H9 (cell line): Measurements from ENCODE around the gene NSRP1. TPM values are rescaled to one million over a fixed set of nuclear protein-coding genes. Genes with fewer than 3 reads are reported as not detected.
A peak's percentile ranks its signal among the peaks of the same experiment; 100 is the strongest.

Source experiments
- DNase-seq: peaks from one replicate; pipeline ENCODE4 v3.0.0-alpha.2; 2017
- H2AFZ ChIP-seq: one replicate; pipeline ENCODE4 v1.6.1; 2013; ENCODE audit warnings: mild to moderate bottlenecking, low read length, control low read depth, moderate library complexity
- H2AK5ac ChIP-seq: 2 replicates; pipeline ENCODE4 v1.6.1; 2013; ENCODE audit warnings: low read length, control low read depth, mixed read lengths; ENCODE audit not compliant: insufficient read length
- H2BK120ac ChIP-seq: one replicate; pipeline ENCODE4 v1.6.1; 2013; ENCODE audit warnings: low read depth, mild to moderate bottlenecking, low read length, control low read depth, inconsistent platforms; ENCODE audit not compliant: poor library complexity, severe bottlenecking
- H2BK12ac ChIP-seq: 2 replicates; pipeline ENCODE4 v1.6.1; 2013; ENCODE audit warnings: low read length, control low read depth, mixed read lengths, low read depth; ENCODE audit not compliant: insufficient read length
- H2BK15ac ChIP-seq: 2 replicates; pipeline ENCODE4 v1.6.1; 2013; ENCODE audit warnings: low read depth, low read length, control low read depth
- H2BK20ac ChIP-seq: one replicate; pipeline ENCODE4 v1.6.1; 2013; ENCODE audit warnings: low read depth, mild to moderate bottlenecking, low read length, control low read depth, inconsistent platforms; ENCODE audit not compliant: poor library complexity, severe bottlenecking
- H2BK5ac ChIP-seq: 2 replicates; pipeline ENCODE4 v1.6.1; 2013; ENCODE audit warnings: low read length, control low read depth, mixed read lengths; ENCODE audit not compliant: insufficient read length
- H3K14ac ChIP-seq: 2 replicates; pipeline ENCODE4 v1.6.1; 2013; ENCODE audit warnings: low read length, control low read depth; ENCODE audit not compliant: insufficient read depth
- H3K18ac ChIP-seq: 2 replicates; pipeline ENCODE4 v1.6.1; 2013; ENCODE audit warnings: low read depth, mild to moderate bottlenecking, mixed read lengths, low read length, control low read depth; ENCODE audit not compliant: insufficient read length
- H3K23ac ChIP-seq: 2 replicates; pipeline ENCODE4 v1.6.1; 2013; ENCODE audit warnings: low read length, control low read depth, mixed read lengths, low read depth; ENCODE audit not compliant: insufficient read length
- H3K23me2 ChIP-seq: 2 replicates; pipeline ENCODE4 v1.6.1; 2013; ENCODE audit warnings: low read depth, mild to moderate bottlenecking, mixed read lengths, low read length, control low read depth; ENCODE audit not compliant: insufficient read length, poor library complexity, severe bottlenecking
- H3K27ac ChIP-seq: 2 replicates; pipeline ENCODE4 v1.5.1; 2013; ENCODE audit warnings: low read length, control low read depth, mixed read lengths, low read depth; ENCODE audit not compliant: insufficient read length
- H3K27me3 ChIP-seq: 2 replicates; pipeline ENCODE4 v1.6.1; 2013; ENCODE audit warnings: low read length, control low read depth, inconsistent platforms; ENCODE audit not compliant: insufficient read depth
- H3K4ac ChIP-seq: 2 replicates; pipeline ENCODE4 v1.6.1; 2013; ENCODE audit warnings: low read depth, mild to moderate bottlenecking, control low read depth, inconsistent platforms, low read length, moderate library complexity
- H3K4me1 ChIP-seq: 2 replicates; pipeline ENCODE4 v1.6.1; 2013; ENCODE audit warnings: low read length, control low read depth, inconsistent platforms; ENCODE audit not compliant: insufficient read depth
- H3K4me2 ChIP-seq: 2 replicates; pipeline ENCODE4 v1.6.1; 2013; ENCODE audit warnings: low read length, control low read depth, mixed read lengths; ENCODE audit not compliant: insufficient read length, insufficient read depth
- H3K56ac ChIP-seq: 2 replicates; pipeline ENCODE4 v1.6.1; 2013; ENCODE audit warnings: low read depth, mild to moderate bottlenecking, mixed read lengths, low read length, control low read depth; ENCODE audit not compliant: insufficient read length
- H3K79me1 ChIP-seq: 2 replicates; pipeline ENCODE4 v1.6.1; 2013; ENCODE audit warnings: low read depth, mild to moderate bottlenecking, moderate library complexity, low read length, control low read depth, inconsistent platforms; ENCODE audit not compliant: insufficient read depth, poor library complexity, severe bottlenecking
- H3K79me2 ChIP-seq: 2 replicates; pipeline ENCODE4 v1.6.1; 2013; ENCODE audit warnings: low read length, control low read depth, inconsistent platforms; ENCODE audit not compliant: insufficient read depth
- H3K9ac ChIP-seq: 2 replicates; pipeline ENCODE4 v1.6.1; 2013; ENCODE audit warnings: low read length, control low read depth, mixed read lengths; ENCODE audit not compliant: insufficient read length; ENCODE audit errors: extremely low read depth
- H3K9me3 ChIP-seq: one replicate; pipeline ENCODE4 v1.6.1; 2013; ENCODE audit warnings: low read depth, low read length, inconsistent platforms; ENCODE audit not compliant: control insufficient read depth
- H3T11ph ChIP-seq: one replicate; pipeline ENCODE4 v1.6.1; 2013; ENCODE audit warnings: mild to moderate bottlenecking, low read length, control low read depth, inconsistent platforms
- H4K20me1 ChIP-seq: one replicate; pipeline ENCODE4 v1.6.1; 2013; ENCODE audit not compliant: control insufficient read depth, insufficient read length, insufficient read depth
- H4K5ac ChIP-seq: 2 replicates; pipeline ENCODE4 v1.6.1; 2013; ENCODE audit warnings: low read depth, mild to moderate bottlenecking, mixed read lengths, low read length, control low read depth; ENCODE audit not compliant: insufficient read length
- H4K8ac ChIP-seq: replicated peaks from 2 replicates; pipeline ENCODE4 v1.6.1; 2013; ENCODE audit warnings: low read length, control low read depth, mixed read lengths, low read depth; ENCODE audit not compliant: insufficient read length
- H4K91ac ChIP-seq: 2 replicates; pipeline ENCODE4 v1.6.1; 2013; ENCODE audit warnings: low read depth, mild to moderate bottlenecking, moderate library complexity, mixed read lengths, low read length, control low read depth; ENCODE audit not compliant: insufficient read length
- H3K27ac Mint-ChIP-seq, 3 experiments: 2 replicates in 2 of 3; 3 replicates in 1 of 3; pipeline ENCODE4 v1.8.0; 2020 to 2021; ENCODE audit warnings: mixed read lengths in 3 of 3, mild to moderate bottlenecking in 1 of 3, moderate library complexity in 1 of 3
- H3K27me3 Mint-ChIP-seq: 2 replicates; pipeline ENCODE4 v1.8.0; 2021; ENCODE audit warnings: low read depth, mild to moderate bottlenecking, moderate library complexity, mixed read lengths
- H3K36me3 Mint-ChIP-seq, 3 experiments: 2 replicates in 2 of 3; 3 replicates in 1 of 3; pipeline ENCODE4 v1.8.0; 2020 to 2021; ENCODE audit warnings: low read depth in 3 of 3, mixed read lengths in 3 of 3; ENCODE audit not compliant: insufficient read depth in 1 of 3
- H3K4me1 Mint-ChIP-seq, 2 experiments: 2 replicates each; pipeline ENCODE4 v1.8.0; 2020; ENCODE audit warnings: mixed read lengths in 2 of 2
- H3K4me3 Mint-ChIP-seq, 2 experiments: 2 replicates in 1 of 2; 3 replicates in 1 of 2; pipeline ENCODE4 v1.8.0; 2020 to 2021; ENCODE audit warnings: mild to moderate bottlenecking in 2 of 2, mixed read lengths in 2 of 2, moderate library complexity in 1 of 2
- H3K9me3 Mint-ChIP-seq, 2 experiments: 2 replicates in 1 of 2; 3 replicates in 1 of 2; pipeline ENCODE4 v1.8.0; 2020; ENCODE audit warnings: mild to moderate bottlenecking in 2 of 2, mixed read lengths in 2 of 2, moderate library complexity in 1 of 2
- WGBS: extraction: QIAGEN DNeasy Blood & Tissue Kit; methylation state at CpG from one replicate; pipeline ENCODE4 v1.1.7; 2013; ENCODE audit warnings: missing lambda C conversion rate, low lambda C conversion rate, mixed read lengths; ENCODE audit not compliant: insufficient read length; ENCODE audit errors: extremely low coverage; 5-methylcytosine and 5-hydroxymethylcytosine counted together
- total RNA-seq: library from RNA; stranded (reverse); gene quantifications from 2 replicates; pipeline ENCODE4 v1.2.1, GENCODE V29; 2021
- TF ChIP-seq, protein P1 (sequence below): fragments of 200-600 bp; sonication (generic); conservative IDR thresholded peaks from 3 replicates; pipeline ENCODE4 v1.8.0; 2021; ENCODE audit warnings: antibody characterized with exemption, mild to moderate bottlenecking

Gene NSRP1
- total RNA-seq, 1 experiment from 2014 or later = 33.3 TPM

DNA sequence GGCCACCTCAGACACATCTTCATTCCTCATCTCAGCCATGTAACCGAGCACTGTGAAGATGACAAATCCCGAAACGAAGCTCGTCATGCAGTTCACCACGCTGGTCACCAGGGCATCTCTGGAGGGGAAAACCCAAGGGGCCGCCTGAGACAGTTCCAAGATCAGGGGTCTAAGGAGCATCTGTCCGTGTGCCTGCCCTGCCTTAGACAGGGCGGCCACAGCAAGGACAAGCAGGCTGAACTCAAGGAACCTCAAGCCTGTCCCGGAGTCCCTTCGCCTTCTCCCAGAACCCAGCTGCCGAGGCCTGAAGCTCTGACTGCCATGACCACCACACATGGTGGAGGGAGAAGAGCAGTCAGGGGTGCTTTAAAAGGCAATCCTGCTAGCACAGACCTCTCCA, 96.1 kb downstream of the NSRP1 start:
- Histone ChIP-seq H4K5ac (no peak overlapping the region), H4K20me1 (no peaks in the 10 kb centered on the region), H2BK15ac (no peak overlapping the region), H2AK5ac (no peak overlapping the region), H3T11ph (no peak overlapping the region), H2BK120ac (no peak overlapping the region), H2BK12ac (no peak overlapping the region), H3K9ac (no peak overlapping the region), H3K4ac (no peak overlapping the region), H3K23me2 (no peaks in the 10 kb centered on the region), H3K4me2 (no peak overlapping the region), H3K23ac (no peak overlapping the region), H3K79me1 (no peaks in the 10 kb centered on the region), H2BK20ac (no peak overlapping the region), H3K14ac (no peak overlapping the region; the same call in 1 of the 2 replicates), H3K9me3 (no peaks in the 10 kb centered on the region), H3K27me3 (no peaks in the 10 kb centered on the region), H3K18ac (no peak overlapping the region), H4K8ac (no peak overlapping the region), H3K56ac (no peak overlapping the region), H3K79me2 (no peaks in the 10 kb centered on the region), H4K91ac (no peak overlapping the region), H3K4me1 (no peaks in the 10 kb centered on the region), H2BK5ac (no peak overlapping the region), H3K27ac (no peak overlapping the region), H2AFZ (no peak overlapping the region)
- no CpG with 5 or more reads among the region's 11 CpGs for WGBS
- H3K4me1 Mint-ChIP-seq = peaks cover 0 to 5% of the 10 kb centered on the region in 2 experiments; a peak in 1 of 4 replicates
- peaks cover 0 to 3% of the 10 kb centered on the region in 2 experiments; a peak in 2 of 5 replicates for H3K9me3 Mint-ChIP-seq
- TF ChIP-seq, protein P1, sequence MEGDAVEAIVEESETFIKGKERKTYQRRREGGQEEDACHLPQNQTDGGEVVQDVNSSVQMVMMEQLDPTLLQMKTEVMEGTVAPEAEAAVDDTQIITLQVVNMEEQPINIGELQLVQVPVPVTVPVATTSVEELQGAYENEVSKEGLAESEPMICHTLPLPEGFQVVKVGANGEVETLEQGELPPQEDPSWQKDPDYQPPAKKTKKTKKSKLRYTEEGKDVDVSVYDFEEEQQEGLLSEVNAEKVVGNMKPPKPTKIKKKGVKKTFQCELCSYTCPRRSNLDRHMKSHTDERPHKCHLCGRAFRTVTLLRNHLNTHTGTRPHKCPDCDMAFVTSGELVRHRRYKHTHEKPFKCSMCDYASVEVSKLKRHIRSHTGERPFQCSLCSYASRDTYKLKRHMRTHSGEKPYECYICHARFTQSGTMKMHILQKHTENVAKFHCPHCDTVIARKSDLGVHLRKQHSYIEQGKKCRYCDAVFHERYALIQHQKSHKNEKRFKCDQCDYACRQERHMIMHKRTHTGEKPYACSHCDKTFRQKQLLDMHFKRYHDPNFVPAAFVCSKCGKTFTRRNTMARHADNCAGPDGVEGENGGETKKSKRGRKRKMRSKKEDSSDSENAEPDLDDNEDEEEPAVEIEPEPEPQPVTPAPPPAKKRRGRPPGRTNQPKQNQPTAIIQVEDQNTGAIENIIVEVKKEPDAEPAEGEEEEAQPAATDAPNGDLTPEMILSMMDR = peak; percentile 31; the same call in 2 of the 3 replicates
- no peak for DNase-seq
- no peak overlapping the region; a peak in 1 of 7 replicates for H3K27ac Mint-ChIP-seq
- no peaks in the 10 kb centered on the region; the same call in none of the 2 replicates for H3K27me3 Mint-ChIP-seq
- no peak overlapping the region for H3K4me3 Mint-ChIP-seq
- no peaks in the 10 kb centered on the region; a peak in 1 of 7 replicates for H3K36me3 Mint-ChIP-seq
